Middle frontal gyrus (tissue), 1 donor: ENCODE data around the gene VAV2.

Experiments used
- DNase-seq: peaks from one replicate; pipeline ENCODE4 v3.0.0-alpha.2; 2015; ENCODE audit warnings: low spot score; ENCODE audit errors: extremely low spot score

Gene VAV2

DNA sequence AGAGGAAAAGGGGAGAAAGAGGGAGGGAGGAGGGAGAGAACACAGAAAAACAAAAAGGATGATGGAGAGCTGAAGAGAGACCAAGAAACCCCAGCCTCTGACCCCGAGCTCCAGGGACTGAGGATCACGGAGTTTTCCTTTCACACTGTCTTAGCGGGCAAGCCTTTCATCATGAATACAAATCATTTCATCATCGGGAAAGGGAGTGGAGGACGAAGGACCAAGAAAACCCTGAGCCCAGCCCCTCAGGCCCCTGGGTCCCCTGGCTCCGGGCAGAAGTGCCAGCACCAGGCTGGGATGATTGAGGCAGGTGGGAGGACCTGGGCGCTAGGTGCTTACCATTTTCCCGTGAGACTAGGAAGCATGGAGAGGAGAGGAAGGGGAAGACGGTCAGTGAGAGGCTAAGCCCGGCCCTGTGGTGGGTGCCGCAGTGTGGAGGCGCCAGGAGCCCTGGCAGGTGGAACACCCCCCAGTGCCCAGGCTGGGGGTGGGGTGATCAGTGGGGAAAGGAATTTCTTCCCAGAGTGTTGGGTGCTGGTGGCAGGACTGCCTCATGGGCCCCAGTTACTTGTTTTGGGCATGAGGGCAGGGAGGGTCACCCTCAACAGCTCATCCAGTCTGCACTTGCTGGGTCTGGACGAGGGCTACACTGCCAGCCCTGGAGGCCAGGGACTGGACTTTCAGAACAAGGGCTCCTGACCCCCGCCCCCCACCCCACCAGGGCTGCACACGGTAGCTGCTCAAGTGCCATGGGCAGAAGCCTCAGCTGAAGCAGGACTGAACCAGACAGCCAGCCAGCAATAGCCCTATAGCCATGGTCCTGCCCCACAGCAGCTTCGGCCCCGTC is 205.0 kb downstream of the VAV2 start:
- no peak for DNase-seq

DNA sequence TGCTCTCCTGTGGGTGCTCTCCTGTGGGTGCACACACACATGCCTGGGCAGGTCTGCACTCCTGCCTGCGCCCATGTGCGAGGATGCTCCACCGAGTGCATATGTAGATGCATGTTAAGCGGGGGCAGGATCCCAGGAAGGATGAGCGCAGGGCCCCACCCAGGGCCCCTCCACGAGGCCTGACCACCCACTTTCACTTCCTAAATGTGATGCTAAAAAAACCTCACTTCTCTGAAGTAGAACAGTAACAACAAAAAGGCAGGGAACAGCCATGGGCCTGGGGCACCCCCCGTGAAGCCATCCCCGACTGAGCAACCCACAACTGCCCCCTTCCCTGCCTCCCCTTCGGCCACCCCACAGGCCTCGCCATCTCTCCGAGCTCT is 205.8 kb downstream of the VAV2 start:
- DNase-seq, result no peak

DNA sequence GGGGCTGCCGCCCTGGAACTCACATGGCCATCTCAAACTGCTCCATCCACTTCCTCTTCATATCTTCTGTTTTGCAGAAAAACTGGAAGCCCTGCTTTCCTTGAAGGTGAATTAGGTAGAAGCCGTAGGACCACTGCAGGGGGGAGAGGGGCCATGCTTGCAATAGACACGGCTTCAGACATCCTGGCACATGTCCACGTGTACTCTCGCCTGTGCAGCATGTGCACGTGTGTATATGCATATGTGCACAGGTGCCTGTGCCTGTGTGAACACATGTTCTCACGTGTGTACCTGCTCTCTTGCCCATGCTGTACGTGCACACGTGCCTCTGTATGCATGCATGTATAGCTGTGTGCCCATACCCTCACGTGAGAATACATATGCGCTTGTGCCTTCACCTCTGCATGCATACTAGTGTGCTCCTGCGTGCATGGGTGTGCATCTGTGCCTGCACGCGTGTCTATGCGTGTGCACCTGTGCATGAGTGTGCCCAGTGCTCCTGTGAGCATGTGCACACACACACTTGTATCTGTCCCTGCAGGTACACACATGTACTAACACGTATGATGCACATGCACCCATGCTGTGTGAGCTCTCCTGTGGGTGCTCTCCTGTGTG is 206.3 kb downstream of the VAV2 start:
- DNase-seq, result no peak

DNA sequence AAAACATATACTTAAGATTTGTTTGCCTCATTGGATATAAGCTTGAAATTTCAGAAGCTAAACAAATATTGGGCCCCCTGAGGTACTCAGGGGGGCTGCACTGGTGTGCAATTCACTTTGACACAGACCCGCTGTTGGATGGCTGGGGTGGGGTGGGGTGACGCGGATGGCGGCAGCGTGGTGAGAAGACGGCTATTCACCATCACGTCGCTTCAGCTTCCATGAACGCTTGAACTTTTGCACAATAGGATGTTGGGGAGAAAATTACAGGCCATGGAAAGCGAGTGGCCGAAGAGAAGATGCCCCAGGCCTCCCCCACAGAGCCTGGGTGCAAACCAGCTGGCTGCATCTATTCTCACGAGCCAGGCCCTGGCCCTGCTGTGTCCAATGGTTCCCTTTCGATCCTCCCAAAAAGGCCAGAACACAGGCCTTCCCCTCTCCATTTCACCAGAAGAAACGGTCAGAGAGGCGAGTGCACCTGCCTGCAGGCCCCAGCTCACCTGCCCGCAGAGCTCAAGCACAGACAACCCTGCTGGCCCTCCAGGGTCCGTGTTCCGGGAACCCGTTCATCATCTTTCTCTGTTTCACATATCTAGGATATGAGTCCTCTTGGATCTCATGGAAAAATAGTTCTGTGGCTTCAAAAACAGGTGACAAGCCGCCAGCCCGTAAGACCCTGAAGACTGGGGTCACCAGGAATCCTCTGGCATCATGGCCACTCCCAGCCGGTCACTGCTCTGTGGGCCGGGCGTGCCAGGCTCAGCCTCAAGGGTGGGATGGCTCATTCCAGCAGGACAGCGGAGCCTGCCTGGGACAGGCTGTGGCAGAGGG is 207.2 kb downstream of the VAV2 start:
- DNase-seq, result no peak

DNA sequence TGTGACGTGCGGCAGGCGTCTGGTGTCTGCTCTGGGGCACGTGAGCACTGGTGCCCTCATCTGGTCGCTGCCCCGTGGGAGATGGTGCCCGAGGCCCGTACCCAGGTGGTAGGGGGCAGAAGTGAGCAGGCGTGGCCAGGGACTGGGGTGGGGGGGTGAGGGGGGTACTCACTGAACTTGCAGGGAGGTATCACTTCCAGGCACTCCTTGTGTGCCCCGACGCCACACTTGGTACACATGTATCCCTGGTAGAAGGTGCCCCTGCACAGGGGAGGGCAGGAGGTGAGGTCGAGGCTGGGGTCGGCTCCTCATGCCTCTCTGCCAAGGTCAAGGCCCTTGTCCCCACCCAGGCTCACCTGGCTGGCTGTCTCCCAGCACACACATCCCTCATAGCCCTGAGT is 208.8 kb downstream of the VAV2 start:
- DNase-seq, result no peak

DNA sequence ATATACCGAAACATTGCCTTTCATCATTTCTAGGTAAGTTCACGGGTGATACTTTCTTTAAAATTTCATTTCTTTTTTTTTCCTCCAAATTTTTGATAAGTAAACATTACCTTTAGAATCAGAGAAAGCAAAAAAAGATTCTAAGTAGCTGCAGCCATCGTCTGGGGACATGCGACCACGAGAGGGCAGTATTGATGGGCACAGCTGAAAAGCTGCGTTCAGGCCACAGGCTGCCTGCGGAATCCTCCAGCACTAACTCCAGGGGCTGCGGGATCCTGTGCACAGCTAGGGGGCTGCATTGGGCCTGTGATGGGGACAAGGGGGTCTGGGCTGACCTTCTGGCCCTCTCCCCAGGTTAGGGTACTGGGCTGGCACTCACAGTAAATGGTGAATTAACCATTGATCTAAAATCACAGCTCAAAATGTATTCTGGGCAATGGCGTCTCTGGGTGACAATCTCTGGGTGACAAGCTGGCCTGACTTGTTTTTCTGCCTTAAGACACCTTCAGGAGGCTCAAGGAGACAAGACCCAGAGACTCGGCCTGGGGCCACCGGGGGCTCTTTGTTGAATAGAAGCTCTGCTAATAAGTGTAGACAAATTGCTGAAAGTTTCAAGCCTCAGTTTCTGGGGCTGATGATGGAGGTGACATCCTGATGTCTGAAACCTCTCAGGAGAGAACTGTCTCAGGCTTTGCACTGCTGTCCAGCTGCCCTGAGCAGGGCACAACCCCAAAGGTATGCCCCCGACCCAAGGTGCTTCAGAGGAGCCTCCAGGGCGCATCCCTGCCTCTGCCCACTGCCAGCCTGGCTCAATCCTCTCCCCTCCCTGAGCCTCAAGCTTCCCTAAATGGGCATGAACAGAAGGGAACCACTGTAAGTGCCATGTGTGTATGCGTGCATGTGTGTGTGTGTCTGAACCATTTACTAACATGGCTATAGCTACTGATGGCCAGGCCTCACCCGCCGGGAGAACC is 209.7 kb downstream of the VAV2 start:
- peak; percentile 40 for DNase-seq

DNA sequence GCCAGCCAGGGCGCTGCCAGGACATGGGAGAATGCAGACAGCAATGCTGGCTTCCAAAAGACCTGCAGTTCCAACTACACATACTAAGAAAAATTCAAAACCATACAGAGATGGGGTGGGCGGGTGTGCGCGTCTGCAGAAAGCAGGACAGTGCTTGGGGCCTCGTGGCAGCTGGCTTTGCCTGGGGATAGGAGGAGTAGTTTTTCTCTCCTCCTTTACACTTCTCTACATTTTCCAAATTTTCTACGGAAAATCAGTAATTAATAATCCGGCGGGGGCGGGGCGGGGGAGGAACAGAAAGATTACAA is 210.3 kb downstream of the VAV2 start:
- no peak for DNase-seq

DNA sequence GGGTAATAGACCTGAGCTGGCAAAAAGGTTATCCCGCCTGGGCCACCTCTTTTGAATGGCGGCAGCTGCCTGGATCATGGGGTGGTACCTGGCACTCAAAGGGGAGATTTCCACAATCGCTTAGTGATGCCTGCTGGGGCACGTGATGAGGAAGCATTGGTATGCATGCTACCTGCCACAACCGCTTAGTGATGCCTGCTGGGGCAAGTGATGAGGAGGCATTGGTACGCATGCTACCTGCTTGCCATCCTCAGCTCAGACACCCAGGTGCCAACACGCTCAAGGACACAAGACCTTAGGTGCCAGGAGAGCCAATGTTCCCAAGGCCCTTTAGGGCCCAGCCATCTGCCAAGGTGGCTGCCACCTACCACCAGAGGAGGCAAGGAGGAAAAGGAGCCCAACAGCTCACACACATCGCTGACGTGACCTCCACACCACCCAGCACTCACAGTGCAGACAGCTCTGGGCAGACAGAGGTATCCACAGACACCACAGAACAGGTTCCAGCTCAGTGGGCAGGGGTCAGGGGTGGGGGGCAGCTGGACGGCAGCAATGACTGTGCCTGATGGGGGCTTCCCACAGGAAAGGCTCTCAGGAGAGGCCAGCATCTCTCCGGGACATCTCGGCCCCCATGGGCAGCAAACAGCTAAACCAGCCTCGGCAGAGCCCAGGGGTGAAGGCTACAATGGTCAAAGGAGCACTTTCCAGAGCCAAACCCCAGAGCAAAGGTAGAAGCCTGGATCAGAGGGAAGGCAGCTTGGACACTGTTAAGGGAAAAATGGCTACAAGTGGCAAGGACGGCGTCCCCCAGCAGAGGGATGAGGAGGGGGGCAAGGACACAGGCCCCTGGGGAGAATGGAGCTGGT is 210.9 kb downstream of the VAV2 start:
- DNase-seq, result no peak

DNA sequence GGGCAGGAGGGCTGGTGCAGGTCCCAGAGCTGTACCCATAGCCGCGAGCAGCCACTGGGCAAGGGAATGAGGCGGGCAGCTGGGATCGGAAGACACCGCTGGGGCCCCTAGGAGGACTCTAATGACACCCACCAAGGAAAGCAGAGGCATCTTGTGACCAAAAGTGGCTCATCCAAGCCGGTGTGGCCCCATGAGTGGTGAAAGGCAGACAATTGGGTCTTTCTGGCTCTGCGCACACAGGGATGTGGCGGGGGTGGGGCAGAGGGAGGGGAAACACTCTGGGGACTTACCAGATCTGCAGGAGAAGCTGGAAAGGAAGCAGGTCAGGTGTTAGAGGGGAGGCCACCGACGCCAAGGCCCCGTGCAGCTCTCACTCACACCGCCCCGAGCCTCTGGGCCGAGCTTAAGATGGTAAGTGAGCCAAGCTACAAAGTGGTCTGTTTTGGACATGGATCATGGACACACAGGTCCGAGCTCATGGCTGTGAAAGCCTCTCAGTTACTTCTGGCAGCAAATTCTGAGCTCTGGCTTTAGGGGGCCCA is 211.6 kb downstream of the VAV2 start:
- DNase-seq, result no peak

DNA sequence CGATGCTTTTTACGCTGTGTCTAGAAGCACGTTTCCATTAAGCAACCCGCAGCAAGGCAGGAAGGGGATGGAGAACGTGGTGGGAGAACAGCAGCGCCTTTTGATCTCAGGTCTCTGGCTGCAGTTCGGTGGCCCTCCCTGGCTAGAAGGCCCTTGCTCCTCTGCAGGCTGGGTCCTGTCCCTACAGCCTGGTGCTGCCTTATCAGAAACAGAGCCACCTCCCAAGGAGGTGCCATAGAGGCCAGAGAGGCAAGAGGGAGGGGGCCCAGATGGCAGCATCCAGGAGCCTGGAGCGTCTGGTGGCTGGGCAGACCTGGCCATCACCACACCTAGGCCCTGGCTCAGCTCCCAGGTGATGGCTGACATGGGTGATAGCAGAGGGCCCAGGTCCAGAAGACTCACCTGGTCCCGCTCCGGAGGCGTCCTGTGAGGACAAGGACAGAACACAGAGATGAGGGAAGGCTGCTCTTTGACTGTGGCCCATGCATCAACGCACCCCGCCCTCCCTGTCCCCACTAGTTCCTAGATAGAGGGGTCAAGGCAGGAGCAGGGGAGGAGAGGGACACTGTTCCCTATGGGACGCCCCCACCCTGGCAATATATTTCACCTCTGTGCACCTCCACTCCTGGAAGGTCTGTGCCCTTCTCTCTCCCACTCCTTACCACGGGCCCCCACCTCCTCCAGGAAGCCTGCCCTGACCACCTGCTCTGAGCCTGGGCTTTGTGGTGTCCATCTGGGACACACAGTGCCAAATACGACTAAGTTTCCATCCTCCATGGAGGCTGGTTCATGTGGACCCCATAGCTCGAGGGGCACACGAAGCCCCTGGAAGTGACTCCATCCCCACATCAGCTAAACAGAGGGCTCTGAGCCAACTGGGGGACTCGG is 212.4 kb downstream of the VAV2 start:
- no peak for DNase-seq

DNA sequence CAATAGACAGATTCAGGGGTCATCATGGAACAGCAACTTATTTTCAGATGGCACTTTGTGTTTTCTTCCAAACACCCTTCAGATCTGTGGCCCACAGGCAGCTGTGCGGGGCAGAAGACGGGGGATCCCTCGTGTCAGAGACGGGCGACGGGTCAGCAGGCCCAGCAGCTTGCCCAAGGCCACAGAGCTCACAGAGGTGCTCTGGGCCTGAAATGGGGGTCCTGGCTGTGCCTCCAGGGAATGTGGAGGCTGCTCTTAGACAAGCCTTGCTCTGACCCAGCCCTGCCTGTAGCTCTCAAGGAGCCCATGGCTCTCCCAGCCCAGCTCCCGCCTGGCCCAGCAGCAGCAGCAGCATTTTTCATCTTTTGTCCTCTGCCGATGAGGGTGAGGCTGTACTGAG is 213.0 kb downstream of the VAV2 start:
- DNase-seq, result no peak

DNA sequence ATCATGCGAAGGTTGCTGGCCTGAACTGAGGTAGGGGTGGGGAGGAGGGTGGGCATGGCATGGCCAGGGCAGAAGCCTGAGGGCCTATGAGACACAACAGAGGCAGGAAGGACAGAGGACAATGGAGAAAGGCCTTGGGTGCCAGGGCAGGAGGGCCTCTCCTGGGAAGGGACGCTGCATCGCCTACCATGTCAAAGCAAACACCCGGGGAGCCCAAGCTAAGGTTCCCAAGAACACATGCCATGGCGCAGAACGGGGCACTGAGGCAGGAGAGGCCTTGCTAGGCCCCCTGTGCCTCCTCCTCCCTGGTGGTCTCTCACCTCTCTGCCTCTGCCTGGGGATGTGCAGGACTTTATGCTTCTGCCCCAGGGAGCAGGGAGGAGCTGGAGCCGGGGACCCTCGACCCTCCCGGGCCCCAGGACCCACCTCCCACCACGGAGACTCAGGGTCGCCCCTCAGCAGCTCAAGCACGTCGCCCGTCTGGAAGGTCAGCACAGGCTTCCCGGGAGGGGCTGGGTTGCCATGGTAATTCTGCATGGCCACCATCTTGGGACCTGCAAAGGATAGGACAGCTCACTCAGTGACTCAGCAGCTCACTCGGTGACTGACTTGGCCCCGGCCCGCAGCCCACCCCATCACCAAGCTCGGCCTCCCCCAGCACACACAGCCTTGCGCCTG is 213.6 kb downstream of the VAV2 start:
- DNase-seq, result no peak

DNA sequence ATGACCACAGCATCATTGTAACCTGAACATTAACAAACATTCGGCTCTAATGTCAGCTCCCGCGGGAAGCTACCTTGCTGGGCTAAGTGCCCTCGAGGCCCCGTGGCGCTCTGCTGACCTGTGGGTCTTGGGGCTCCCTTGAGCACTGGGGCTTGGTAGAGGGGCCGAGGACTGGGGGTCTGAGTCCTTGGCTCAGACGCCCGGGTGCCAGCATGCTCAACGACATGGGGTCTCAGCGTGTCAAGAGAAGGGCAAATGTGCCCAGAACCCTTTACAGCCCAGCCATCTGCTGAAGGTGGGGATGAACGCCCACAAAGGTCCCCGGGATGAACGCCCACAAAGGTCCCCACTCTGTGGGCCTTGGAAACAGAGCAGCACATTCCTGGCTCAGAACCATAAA is 214.3 kb downstream of the VAV2 start:
- DNase-seq, result no peak

DNA sequence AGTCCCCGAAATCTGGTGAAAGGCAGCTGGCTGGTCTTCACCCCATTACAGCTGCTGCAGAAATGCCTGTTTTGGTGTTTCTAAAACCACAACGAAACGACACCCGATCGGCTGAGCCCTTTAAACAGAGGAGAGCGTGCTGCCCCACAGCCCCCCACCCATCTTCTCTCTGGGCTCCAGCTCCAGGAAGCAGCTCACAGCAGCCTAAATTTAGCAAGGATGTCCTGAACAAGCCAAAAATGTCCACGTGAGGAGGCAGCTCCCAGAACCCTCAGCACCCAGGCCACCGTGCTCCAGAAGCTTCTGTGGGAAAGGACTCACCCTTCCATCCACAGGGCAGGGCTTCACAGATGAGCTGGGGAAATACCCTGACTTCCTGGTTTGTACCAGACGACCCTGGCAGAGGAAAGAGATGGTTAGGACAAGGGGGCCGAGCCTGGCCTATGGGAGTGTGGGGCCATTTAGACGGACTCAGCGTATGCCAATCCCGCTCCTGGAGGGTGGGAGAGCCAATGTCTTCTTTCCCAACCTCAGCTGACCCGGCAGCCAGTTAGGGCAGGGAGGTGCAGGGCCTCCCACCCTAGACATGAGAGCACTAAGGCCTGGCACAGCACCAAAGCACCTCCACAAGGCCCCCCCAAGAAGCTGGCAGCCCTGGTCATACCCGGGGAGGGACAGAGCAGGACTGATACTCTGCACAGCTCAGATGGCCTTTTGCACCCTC is 214.9 kb downstream of the VAV2 start:
- no peak for DNase-seq

DNA sequence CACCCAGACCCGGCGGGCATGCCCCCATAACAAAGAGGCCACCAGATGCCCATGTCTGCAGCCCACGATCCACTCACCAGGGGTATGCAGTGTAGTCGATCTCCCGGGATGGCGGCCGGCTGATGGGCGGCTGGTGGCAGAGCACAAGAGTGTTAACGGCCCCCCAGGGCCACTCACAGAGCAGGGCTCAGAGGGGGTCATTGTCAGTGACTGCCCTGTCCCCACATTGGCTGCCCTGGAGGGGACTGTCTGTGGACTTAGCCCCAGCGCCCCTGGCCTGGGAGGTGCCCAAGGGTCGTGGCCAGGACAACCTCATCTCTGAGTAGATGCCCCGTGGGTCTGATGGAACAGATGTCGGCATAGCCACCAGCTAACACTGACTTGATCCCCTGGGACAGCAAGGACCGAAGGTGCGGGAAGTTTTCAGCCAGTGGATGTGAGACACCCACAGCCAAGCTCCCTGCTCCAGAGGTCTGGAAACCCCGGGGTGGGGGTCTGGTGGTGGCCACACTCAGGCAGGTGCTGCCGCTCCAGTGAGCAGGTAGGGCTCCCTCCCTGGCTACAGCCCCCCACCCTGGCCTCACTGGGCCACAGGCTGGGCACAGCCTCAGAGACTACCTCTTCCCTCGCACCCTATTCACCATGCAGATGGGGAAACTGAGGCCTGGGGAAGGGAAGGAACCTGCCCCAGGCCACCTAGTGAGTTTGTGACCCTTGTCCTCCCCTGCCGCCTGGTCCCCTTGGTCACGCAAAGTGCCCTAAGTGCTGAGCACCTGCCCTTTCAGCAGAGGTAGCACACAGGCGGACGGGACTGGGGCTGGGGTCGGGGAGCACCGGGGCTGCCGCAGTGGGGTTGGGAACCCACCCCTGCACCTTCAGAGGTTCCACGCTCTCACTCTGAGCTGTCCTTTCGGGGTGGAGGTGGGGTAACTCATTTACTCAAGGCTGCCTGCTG is 215.9 kb downstream of the VAV2 start:
- DNase-seq, result no peak

DNA sequence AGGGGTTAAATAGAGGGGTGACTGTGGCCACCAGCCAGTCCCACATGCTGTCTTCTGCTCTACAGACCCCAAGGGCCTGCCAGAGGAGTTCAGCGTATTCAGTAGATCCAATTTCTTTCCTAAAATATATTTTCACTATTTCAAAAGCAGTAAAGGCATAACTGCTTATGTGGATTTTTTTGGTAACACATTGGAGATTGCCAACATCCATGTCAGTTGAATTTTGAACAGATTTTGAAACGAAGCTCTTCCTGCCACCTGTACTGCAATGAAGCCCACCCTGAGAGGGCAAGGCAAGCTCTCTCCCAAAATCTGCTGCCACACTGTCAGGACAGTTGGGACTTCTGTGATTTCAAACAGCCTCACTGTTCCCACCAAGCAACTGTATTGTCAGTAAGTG is 216.8 kb downstream of the VAV2 start:
- DNase-seq, result no peak

DNA sequence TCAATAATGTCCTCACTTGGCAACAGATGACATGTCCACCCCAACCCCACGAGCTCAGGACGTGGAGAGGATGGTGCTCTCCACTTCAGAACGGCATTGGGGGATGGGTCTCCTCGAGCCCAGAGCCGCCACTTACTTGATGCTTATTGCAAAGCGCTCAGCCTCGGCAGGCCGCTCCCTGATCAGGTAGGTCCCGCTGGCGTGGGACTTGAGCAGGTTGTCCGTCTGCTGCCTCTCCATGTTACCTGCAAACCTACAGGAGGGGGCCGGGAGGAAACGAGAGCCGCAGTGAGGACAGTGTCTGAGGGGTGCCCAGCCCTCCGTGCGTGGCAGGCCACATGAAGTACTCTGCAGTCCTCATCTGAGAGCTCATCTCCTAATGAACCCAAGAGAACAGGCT is 217.3 kb downstream of the VAV2 start:
- no peak for DNase-seq
